SKM-1 (cell line): ENCODE data around the gene RDH13.
"Not testable (repeated sequence)": the region's sequence is repeated elsewhere in the genome, so short reads cannot be mapped to it uniquely, and the experiment has no call there.

Source experiments
- DNase-seq: peaks from one replicate; lab custom pipeline; 2025; ENCODE audit not compliant: unreplicated experiment; lab: John Stamatoyannopoulos, UW

RDH13 gene, protein sequence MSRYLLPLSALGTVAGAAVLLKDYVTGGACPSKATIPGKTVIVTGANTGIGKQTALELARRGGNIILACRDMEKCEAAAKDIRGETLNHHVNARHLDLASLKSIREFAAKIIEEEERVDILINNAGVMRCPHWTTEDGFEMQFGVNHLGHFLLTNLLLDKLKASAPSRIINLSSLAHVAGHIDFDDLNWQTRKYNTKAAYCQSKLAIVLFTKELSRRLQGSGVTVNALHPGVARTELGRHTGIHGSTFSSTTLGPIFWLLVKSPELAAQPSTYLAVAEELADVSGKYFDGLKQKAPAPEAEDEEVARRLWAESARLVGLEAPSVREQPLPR

DNA sequence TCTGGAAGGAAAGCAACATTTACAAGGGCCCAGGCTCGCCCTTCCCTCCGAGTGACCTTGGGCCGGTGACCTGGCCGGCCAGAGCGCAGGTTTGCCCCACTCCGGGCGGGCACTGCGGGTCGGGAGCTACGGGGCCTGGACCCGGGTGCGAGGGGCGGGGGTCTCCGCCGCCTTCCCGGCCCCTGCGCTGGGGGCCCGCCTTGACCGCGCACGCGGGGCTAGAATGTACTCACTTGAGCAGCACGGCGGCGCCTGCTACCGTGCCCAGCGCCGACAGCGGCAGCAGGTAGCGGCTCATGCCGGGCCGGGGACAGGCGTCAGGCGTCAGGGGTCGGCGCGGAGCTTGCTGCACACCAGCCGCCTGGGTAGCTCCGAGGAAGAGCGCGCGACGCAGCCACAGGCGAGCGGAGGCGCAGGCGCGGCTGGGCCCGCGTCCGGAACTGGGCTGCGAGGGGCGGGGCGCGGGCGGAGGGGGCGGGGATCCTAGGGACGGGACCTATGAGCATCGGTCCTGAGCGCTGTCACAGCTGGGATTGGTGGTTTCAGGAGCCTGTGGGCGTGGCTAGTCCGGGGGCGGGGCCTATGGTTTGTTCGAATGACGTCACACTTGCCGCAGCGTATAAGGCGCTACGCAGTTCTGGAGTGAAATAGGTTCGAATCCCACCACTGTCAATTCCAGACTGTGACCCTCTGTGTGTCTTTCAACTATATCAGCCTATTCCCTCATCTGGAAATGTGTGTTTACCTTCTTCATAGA is at the start of gene RDH13:
TSS of gene RDH13 (minus strand) at position 414 of the 757 bp plus-strand sequence. CDS start at position 298, 116 bp downstream.
- DNase-seq = peak; percentile 44

DNA sequence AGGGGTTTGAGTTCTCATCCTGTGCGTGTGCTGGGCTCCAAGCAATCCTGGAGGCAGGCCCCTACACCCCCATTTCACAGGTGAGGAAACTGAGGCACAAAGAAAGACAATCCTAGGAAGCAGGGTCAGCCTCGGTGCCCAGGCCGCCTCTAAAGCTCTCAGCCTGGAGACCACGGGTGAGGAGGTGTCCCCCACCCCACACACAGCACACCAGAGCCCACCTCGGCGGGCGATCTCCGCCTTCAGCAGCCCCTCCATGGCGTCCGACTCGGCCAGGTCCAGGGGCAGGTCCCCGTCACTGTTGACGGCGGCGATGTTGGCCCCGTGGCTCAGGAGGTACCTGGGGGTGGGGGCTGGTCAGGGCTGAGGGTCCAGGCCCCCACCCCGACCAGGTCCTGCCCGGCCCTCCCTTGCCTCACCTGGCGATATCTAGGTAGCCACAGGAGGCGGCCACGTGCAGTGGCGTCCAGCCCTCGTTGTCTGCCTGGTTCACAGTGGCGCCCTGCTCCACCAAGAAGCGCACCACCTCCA is 49.4 kb upstream of the RDH13 start:
- no peak for DNase-seq

- no peak for DNase-seq
Measured at GRCh38 chr19:55111238-55111831, 48.4 kb upstream of the RDH13 start.

GRCh38 chr19:55109527-55110291 is 46.8 kb upstream of the RDH13 start:
- DNase-seq = no peak

- DNase-seq = not testable (repeated sequence)
Measured at GRCh38 chr19:55107252-55107651, 44.3 kb upstream of the RDH13 start.

DNA sequence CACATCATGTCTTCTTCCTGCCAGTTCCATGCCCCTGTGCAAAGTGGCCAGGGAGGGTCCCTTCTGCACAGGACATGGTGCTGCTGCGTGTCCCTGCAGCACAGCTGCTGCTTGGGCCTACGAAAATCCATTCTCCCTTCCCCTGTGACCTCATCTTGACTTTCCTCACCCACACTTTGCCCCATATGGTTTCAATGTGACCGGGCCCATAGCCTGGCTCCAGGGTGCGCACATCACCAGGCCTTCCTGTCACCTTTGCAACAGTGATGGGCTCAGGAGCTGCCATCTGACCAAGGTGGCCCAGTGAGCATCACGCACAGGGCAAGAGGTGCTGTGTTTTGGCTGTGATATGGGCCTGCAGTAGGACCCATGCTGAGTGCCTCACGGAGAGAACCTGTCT is 43.6 kb upstream of the RDH13 start:
- DNase-seq = no peak

GRCh38 chr19:55105237-55105636 is 42.3 kb upstream of the RDH13 start:
- DNase-seq = no peak

- DNase-seq = no peak
Measured at GRCh38 chr19:55103190-55103589, 40.2 kb upstream of the RDH13 start.

DNA sequence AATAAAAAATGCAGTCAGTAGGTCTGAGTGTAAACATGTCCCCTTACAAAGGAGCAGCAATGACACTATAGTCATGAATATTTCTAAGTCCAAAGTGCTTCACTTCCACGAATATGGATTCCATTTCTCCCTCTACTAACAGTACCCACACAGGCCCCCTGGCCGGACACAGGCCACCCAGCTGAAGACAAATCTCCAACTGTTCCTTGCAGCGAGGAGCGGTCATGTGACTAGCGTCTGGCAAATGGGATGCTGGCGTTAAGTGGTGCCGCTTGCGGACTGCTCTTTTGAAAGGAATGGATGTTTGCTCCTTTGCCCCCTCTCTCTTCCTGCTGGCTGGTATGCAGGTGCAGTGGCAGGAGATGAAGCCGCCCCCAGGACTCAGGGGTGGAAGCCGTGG is 38.3 kb upstream of the RDH13 start:
- no peak for DNase-seq

GRCh38 chr19:55099557-55100506 is 36.9 kb upstream of the RDH13 start:
- DNase-seq = no peak

- no peak for DNase-seq
Measured at GRCh38 chr19:55098716-55099556, 36.0 kb upstream of the RDH13 start.

DNA sequence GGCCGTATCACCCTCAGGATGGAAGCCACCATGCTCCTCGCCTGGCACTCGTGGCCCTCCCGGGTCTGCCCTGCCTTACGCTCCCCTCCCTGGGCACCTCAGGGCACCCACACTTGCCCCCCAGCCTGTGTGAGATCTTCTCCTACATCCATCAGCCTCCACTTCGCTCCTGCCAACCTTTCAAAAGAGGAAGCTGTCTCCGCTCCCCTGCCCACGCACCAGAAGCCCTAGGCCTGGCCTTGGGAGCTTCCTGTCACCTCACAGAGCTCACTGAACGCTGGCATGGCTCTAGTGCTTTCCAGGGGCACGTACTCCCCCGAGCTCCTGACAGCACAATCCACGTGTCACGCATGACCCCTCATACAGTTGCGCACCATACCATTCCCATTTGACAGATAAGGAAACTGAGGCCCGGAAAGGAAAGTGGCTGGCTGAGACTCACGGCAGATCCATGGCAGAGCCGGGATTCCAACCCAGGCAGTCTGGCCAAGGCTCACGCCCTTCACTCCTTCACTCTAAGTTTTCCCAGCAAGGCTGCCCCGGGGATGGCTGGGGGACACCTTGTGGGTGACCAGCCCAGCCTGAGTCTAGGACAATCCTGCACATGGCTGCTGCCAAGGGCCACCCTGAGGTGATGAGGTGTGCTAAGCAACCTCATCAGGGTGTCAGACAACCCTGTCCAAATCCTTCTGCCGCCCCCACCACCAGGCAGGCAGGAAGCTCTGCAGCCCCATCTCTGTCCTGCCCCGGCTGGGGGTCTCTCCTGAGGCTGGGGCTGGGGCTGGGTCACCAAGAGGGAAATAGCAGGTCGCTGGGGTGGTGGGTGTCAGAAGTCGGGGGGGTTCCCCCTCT is 35.1 kb upstream of the RDH13 start:
- no peak for DNase-seq

DNA sequence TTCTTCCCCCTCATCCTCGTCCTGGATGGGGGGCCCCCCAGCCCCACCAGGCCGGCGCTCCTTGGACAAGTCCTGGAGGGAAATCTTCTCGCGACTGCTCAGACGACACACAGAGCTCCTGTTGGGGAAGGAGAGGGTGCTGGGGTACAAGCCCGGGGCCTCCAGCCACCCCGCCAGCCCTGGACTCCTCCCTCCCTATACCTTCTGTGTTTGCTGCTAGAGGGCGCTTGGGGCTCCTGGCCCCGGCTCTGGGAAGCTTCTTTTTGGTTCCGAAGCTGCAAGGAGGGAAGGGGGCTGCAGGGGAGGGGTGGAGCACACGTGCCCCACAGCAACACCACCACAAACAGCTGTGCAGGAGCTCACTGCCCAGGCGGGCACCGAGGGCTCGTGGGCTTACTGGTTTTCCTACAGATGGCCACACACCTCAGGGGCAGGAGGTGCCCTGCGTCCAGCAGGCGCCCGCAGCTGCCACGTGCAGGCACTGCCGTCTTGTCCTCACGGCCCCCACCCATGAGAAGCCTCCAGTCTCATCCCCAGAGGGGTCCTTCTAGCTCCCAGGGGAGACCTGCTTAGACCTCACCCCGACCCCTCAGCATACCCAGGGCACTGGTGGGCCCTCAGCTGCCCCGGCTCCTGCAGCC is 33.2 kb upstream of the RDH13 start:
- no peak for DNase-seq

DNA sequence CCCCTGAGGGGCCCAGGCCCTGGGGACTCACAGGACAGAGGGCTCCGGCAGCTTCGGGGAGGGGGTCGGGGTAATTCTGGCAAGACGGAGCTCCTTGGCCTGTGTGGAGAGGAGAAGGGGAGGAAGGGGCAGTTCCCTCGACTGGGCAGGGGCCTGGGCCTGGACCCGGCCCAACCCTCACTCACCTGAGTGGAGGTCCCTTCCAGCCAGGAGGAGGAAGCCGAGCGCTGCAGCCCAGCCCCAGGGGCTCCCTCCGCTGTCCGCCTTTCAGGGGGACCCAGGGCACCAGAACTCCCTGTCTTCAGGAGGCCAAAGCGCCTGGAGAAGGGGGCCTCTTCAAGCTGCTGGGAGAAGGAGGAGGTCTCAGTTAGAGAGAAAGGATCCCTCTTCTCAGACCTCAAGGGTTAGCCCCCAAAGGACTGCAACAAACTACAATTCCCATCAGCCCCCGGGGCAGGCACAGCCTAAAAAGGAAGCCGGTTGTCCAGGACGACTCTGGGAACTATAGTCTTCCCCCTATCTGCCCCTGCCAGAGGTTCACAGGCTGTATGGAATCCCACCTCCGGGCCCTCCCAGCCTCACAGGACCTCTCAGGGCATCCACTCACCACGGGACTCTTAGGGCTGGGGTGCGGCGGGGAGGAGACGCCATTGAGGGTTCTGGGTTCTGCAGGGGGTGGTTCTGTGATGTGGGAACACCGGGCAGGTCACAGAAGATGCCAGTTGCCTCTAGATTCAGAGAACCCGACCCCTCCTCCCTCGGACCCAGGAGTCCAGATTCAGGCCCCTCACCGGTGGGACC is 32.5 kb upstream of the RDH13 start:
- no peak for DNase-seq

GRCh38 chr19:55094456-55095259 is 31.7 kb upstream of the RDH13 start:
- DNase-seq = no peak
